IPS-18c (cell line): ENCODE measurements around the gene PTGER4.
"Not testable (repeated sequence)": the region's sequence is repeated elsewhere in the genome, so short reads cannot be mapped to it uniquely, and the experiment has no call there.

Experiments used
- H3K4me3 ChIP-seq: 2 replicates; pipeline ENCODE4 v1.7.0; 2013; ENCODE audit warnings: low read depth, mild to moderate bottlenecking, low read length, moderate library complexity; ENCODE audit not compliant: insufficient read depth
- H3K9me3 ChIP-seq: one replicate; pipeline ENCODE4 v1.6.1; 2013; ENCODE audit warnings: mild to moderate bottlenecking, low read length, moderate library complexity; ENCODE audit not compliant: control insufficient read depth, insufficient read depth

The PTGER4 gene

GRCh38 chr5:40682154-40683017 is 2.7 kb downstream of the PTGER4 start:
- H3K4me3 ChIP-seq = peak overlapping the region; percentile 60; the same call in 1 of the 2 replicates

GRCh38 chr5:40683305-40683704 is 3.6 kb downstream of the PTGER4 start:
- Histone ChIP-seq H3K9me3 (peaks cover 4% of the 10 kb centered on the region), H3K4me3 (no peak overlapping the region)

More at GRCh38 chr5:40682154-40683017, 2.7 kb downstream of the PTGER4 start:
- peaks cover 4% of the 10 kb centered on the region for H3K9me3 ChIP-seq

DNA sequence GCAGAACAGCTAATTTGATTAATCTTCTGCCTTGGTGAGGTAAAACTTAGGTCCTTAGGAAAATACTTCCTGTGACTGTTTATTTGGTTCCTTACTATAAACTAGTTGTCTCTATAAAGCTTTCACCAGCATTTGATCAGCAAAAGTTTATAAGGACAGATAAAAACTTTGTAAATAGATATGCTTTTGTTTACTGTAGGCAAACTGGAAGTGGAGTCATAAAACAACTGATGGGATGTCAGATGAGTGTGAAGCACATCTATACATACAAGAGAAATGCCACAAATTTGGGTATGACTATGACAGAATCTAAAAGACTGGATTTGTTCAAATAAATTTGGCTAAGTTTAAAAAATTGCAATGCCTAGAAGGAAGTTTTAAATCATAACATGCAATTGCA is 5.5 kb downstream of the PTGER4 start:
- Histone ChIP-seq H3K9me3 (no peaks in the 10 kb centered on the region), H3K4me3 (no peak overlapping the region)

DNA sequence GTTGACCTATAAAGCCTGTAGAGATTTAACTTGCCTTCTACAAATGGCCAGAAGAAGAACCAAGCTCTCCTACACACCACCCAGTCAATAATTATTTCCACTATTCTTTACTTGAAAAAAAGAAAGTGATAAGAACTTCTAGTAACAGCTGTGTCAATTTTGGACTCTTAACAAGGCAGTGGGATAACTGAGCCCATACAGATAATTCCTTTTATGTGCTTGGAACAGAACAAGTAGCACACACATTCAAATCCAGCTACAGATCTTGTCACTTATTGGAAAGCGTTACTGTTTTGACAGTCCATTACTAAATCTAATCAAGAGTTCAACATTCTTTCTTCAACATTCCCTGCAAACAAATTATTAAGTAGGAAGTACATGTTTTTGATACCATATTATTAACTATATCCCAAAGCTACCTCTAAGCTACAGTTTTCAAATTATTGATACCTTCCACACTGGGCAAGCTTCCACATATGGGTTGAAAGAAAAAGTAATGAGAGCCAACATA is 6.3 kb downstream of the PTGER4 start:
- no peaks in the 10 kb centered on the region for H3K9me3 ChIP-seq

GRCh38 chr5:40687321-40687720 is 7.6 kb downstream of the PTGER4 start:
- no peaks in the 10 kb centered on the region for H3K9me3 ChIP-seq
- no peak overlapping the region for H3K4me3 ChIP-seq

More for the DNA sequence above, 6.3 kb downstream of the PTGER4 start:
- no peak overlapping the region for H3K4me3 ChIP-seq

DNA sequence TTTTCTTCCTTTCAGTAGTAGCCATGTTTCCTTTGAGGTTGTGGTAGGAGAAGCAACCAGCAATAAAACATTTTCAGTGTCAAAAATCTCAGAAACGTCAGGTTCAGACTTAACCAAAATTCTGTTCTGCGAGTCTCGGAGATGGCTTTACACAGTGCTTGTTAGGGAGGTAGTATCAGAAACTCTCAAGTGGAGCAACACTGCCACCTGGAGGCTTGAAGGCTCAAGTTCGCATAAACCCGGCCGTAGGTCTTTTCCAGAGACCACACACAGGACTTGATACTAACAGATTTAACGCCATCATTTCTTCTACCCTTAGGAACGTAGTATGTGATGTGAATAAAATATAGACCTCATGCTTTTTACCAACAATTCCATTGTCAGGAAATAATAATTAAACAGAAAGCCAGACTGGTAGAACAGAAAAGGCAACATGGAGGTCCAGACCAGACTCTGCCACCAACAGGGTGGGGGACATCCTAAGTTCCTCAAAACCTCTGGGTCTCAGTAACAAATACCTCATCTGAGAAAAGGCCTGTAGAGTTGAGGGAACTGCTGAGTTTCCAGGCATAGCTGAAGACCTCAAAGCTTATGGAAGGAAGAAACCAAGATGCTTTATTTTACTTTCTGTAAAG is 8.5 kb downstream of the PTGER4 start:
- H3K9me3 ChIP-seq = no peaks in the 10 kb centered on the region
- no peak overlapping the region for H3K4me3 ChIP-seq

GRCh38 chr5:40688996-40689395 is 9.3 kb downstream of the PTGER4 start:
- no peak overlapping the region for H3K4me3 ChIP-seq
- H3K9me3 ChIP-seq = no peaks in the 10 kb centered on the region

DNA sequence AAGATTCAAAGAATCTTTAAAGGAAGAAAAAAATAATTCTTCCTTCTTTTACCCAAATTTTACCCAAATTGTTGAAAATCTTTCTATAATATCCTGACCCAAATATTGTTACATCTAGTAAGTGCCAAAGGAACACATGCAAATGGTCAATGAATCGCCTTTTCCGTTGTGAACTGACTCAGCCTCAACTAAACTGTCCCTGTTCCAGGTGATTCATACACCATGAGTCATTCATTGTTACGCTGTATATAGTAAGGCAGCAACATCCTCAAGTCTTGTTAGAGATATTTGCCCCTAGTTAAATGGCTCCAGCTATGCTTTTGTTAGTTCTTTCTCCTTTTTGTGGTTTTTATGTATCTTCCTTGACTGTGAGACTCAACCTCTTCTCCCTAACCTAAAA is 9.7 kb downstream of the PTGER4 start:
- no peaks in the 10 kb centered on the region for H3K9me3 ChIP-seq
- no peak overlapping the region for H3K4me3 ChIP-seq

DNA sequence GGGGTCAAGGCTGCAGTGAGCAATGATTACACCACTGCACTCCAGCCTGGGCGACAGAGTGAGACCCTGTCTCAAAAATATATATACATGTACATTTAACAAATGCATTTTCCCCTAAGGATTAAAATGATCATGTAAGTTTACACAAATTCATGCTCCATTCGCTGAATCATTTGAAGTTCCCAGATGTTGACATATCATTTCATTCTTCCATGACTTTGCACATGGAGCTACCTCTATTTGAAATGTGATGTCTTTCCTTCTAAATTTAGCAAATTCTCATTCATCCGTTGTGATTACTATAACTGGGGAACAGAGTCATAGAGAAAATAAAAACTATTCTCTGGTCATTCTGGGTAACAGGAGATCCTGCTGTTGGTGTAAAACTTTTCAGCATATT is 10.6 kb downstream of the PTGER4 start:
- no peak overlapping the region for H3K4me3 ChIP-seq
- H3K9me3 ChIP-seq = no peaks in the 10 kb centered on the region

GRCh38 chr5:40691894-40692293 is 12.2 kb downstream of the PTGER4 start:
- H3K4me3 ChIP-seq = no peak overlapping the region
- H3K9me3 ChIP-seq = no peaks in the 10 kb centered on the region

- H3K4me3 ChIP-seq = no peak overlapping the region
- no peaks in the 10 kb centered on the region for H3K9me3 ChIP-seq
Measured at GRCh38 chr5:40694433-40694832, 14.7 kb downstream of the PTGER4 start.

DNA sequence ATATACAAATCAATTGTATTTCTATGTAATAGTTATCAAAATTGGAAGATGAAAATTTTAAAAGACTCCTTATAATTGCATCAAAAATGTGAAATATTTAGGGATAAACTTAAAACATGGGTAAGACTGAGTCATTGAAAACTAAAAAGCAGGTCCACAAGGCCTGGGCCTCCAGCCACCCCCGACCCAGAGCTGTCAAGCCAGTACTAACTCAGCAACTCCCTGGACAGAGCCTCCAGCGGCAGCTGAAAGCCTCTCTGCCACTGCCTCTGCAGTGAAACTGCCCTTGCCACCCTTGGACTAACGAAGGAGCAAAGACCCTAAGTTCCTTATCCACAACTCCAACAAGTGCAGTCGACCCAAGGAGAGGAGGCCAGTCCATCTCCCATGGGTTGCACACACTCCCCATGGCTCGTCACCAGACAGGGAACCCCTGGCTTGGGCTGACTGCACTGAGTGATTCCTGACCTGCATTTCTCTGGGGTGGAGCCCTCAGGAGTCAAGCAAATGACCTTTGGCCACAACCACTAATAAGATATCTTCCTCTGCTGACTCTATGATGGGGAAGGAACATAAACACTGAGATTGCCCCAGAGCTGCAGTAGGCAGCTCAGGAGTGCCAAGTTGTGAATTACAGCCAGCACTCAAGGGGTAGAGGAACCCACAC is 20.5 kb downstream of the PTGER4 start:
- H3K9me3 ChIP-seq = peaks cover 6% of the 10 kb centered on the region
- H3K4me3 ChIP-seq = no peak overlapping the region

DNA sequence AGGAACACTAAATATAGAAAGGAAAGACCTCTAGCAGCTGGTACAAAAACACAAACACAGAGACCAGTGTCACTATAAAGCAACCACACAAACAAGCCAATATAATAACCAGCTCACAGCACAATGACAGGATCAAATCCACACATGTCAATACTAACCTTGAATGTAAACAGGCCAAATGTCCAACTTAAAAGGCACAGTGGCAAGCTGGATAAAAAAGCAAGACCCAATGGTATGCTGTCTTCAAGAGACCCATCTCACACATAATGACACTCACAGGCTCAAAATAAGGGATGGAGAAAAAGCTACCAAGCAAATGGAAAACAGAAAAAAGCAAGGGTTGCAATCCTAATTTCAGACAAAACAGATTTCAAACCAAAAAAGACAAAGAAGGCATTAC is 22.3 kb downstream of the PTGER4 start:
- not testable (repeated sequence) for H3K4me3 ChIP-seq, H3K9me3 ChIP-seq

- H3K9me3 ChIP-seq, H3K4me3 ChIP-seq: not testable (repeated sequence)
Measured at GRCh38 chr5:40705484-40705883, 25.8 kb downstream of the PTGER4 start.

DNA sequence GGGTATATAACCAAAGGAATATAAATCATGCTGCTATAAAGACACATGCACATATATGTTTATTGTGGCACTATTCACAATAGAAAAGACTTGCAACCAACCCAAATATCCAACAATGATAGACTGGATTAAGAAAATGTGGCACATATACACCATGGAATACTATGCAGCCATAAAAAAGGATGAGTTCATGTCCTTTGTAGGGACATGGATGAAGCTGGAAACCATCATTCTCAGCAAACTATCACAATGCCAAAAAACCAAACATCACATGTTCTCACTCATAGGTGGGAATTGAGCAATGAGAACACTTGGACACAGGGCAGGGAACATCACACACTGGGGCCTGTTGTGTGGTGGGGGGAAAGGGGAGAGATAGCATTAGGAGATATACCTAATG is 30.9 kb downstream of the PTGER4 start:
- H3K9me3 ChIP-seq, H3K4me3 ChIP-seq: not testable (repeated sequence)

GRCh38 chr5:40714001-40714400 is 34.3 kb downstream of the PTGER4 start:
- no peak overlapping the region for H3K4me3 ChIP-seq
- no peaks in the 10 kb centered on the region for H3K9me3 ChIP-seq

DNA sequence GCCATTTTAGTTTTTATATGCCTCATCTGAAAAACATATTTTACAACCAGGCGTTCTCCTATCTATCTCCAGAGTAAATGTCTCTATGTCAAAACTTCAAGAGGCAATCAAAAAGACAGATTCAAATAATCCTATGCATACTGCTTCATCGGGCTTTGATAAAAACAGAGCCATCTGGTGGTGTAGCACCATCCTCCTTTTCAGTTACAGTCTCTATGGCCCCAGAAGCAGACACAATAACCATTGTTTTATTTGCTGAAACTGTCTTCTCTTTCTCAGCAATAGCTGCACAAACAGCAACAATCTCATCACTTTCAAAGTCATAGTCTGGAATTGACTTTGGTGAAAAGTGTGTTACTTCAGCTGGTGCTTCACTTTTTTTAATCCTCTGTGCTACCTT is 36.3 kb downstream of the PTGER4 start:
- H3K9me3 ChIP-seq = no peaks in the 10 kb centered on the region
- no peak overlapping the region for H3K4me3 ChIP-seq

DNA sequence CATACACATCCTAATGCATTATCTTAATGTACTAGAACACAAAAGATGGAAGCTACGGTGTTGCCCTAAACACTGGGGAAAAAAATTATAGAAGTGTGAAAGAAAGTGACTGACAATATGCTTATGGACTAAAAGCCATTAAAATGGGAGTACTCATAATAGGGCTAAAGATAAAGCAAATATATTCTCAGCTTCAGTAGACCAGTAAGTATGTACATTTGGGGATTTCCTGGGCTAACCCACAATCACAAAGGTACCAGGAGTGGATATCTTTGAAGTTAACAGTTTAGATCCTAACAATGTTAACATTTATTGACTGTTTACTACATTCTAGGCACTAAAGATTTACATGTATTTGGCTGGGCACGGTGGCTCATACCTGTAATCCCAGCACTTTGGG is 36.9 kb downstream of the PTGER4 start:
- Histone ChIP-seq H3K4me3 (no peak overlapping the region), H3K9me3 (no peaks in the 10 kb centered on the region)
